Activated CD4-positive, alpha-beta T cell treated with anti-CD3 and anti-CD28 coated beads, Interleukin-2, amount 10 ng/mL, durations not matched to agents 7 days and 5 days (primary cell): ENCODE results near the gene PLPPR2. TPM values are rescaled to one million over a fixed set of nuclear protein-coding genes. Genes with fewer than 3 reads are reported as not detected.

Experiments used
- CTCF ChIA-PET: fragments of 350-600 bp; sonication (Branson Sonifier 250); formaldehyde crosslinking; loops from one replicate; lab custom pipeline; 2021; ENCODE audit warnings: antibody characterized with exemption; lab: Charles Lee
- POLR2A ChIA-PET: fragments of 350-600 bp; sonication (Branson Sonifier 250); formaldehyde crosslinking; loops from one replicate; lab custom pipeline; 2021; ENCODE audit warnings: antibody characterized with exemption; lab: Charles Lee
- DNase-seq: peaks from one replicate; pipeline ENCODE4 v3.0.0-alpha.2; 2020
- H3K27ac Mint-ChIP-seq: one replicate; pipeline ENCODE4 v1.8.0; 2021; ENCODE audit warnings: mild to moderate bottlenecking, moderate library complexity, mixed read lengths
- H3K27me3 Mint-ChIP-seq: one replicate; pipeline ENCODE4 v1.8.0; 2021; ENCODE audit warnings: mixed read lengths
- H3K36me3 Mint-ChIP-seq: one replicate; pipeline ENCODE4 v1.8.0; 2021; ENCODE audit warnings: low read depth, mixed read lengths
- H3K4me1 Mint-ChIP-seq: one replicate; pipeline ENCODE4 v1.8.0; 2021; ENCODE audit warnings: mixed read lengths
- H3K4me3 Mint-ChIP-seq: one replicate; pipeline ENCODE4 v1.8.0; 2021; ENCODE audit warnings: mild to moderate bottlenecking, moderate library complexity, mixed read lengths
- H3K9me3 Mint-ChIP-seq: one replicate; pipeline ENCODE4 v1.8.0; 2021; ENCODE audit warnings: mixed read lengths
- total RNA-seq, 2 experiments: library from RNA; stranded (reverse); gene quantifications; one replicate each; pipeline ENCODE4 v1.2.3, GENCODE V29; 2021

PLPPR2 gene
- total RNA-seq, 2 experiments from 2014 or later, result 1.3 to 1.9 TPM

GRCh38 chr19:11364296-11364904 is 9.2 kb downstream of the PLPPR2 start:
- no peaks in the 10 kb centered on the region for H3K9me3 Mint-ChIP-seq
- no peaks in the 10 kb centered on the region for H3K4me1 Mint-ChIP-seq
- no peak for DNase-seq
- H3K4me3 Mint-ChIP-seq, result no peak overlapping the region
- peaks cover 2% of the 10 kb centered on the region for H3K36me3 Mint-ChIP-seq
- ChIA-PET POLR2A (no interaction called here), CTCF (no interaction called here)
- H3K27me3 Mint-ChIP-seq, result no peaks in the 10 kb centered on the region
- no peak overlapping the region for H3K27ac Mint-ChIP-seq

DNA sequence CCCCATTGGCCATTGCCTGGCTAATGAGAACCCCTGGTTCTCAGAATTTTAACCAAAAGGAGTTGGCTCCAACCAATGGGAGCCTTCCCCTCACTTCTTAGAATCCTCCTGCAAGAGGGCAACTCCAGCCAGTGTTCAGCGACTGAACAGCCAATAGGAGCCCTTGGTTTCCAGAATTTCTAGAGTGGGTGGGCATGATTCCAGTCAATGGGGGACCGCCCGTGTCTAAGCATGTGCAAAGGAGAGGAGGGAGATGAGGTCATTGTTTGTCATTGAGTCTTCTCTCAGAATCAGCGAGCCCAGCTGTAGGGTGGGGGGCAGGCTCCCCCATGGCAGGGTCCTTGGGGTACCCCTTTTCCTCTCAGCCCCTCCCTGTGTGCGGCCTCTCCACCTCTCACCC is 9.7 kb downstream of the PLPPR2 start:
- no peak for DNase-seq
- no peaks in the 10 kb centered on the region for H3K4me1 Mint-ChIP-seq
- H3K4me3 Mint-ChIP-seq, result no peak overlapping the region
- no peaks in the 10 kb centered on the region for H3K27me3 Mint-ChIP-seq
- H3K27ac Mint-ChIP-seq, result no peak overlapping the region
- peaks cover 3% of the 10 kb centered on the region for H3K36me3 Mint-ChIP-seq
- H3K9me3 Mint-ChIP-seq, result no peaks in the 10 kb centered on the region
- ChIA-PET CTCF (no interaction called here), POLR2A (no interaction called here)

- Mint-ChIP-seq H3K27ac (no peak overlapping the region), H3K36me3 (peaks cover 3% of the 10 kb centered on the region), H3K9me3 (no peaks in the 10 kb centered on the region), H3K4me1 (no peaks in the 10 kb centered on the region), H3K4me3 (no peak overlapping the region), H3K27me3 (no peaks in the 10 kb centered on the region)
- ChIA-PET POLR2A (no interaction called here), CTCF (interaction anchor here (0.5 kb wide), 1 partner anchor 505 kb away, joined by 3 read pairs; no protein-coding TSS in a partner anchor)
- no peak for DNase-seq
Measured at GRCh38 chr19:11365557-11366117, 10.4 kb downstream of the PLPPR2 start.

GRCh38 chr19:11367528-11367927 is 12.3 kb downstream of the PLPPR2 start:
- DNase-seq, result no peak
- H3K9me3 Mint-ChIP-seq, result no peaks in the 10 kb centered on the region
- peaks cover 3% of the 10 kb centered on the region for H3K36me3 Mint-ChIP-seq
- ChIA-PET CTCF (interaction anchor here (1.1 to 5.5 kb wide), 5 partner anchors 9 to 68 kb away, joined by 3 to 28 read pairs (median 6); partner anchors contain the start of genes CCDC159, ODAD3, PRKCSH and TMEM205), POLR2A (no interaction called here)
- H3K27me3 Mint-ChIP-seq, result no peaks in the 10 kb centered on the region
- no peaks in the 10 kb centered on the region for H3K4me1 Mint-ChIP-seq
- H3K27ac Mint-ChIP-seq, result no peak overlapping the region
- H3K4me3 Mint-ChIP-seq, result no peak overlapping the region

DNA sequence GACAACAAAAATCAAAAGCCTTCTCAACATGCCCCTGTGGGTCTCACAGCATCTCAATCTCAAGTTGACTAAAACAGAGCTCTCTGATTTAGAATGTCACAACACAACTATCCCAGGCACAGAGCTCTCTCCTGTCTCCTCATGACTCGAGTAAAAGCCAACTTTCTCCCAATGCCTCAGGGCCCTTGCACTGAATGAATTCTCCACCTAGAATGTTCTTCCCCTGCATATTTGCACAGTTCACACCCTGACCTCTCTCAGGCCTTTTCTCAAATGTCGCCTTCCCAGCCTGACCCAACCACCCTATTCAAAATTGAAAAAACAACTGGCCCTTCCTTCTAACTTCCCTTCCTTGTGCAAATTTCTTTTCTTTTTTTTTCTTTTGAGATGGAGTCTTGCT is 15.5 kb downstream of the PLPPR2 start:
- Mint-ChIP-seq H3K4me3 (no peak overlapping the region), H3K36me3 (peaks cover 3% of the 10 kb centered on the region), H3K27me3 (no peaks in the 10 kb centered on the region), H3K9me3 (no peaks in the 10 kb centered on the region), H3K4me1 (peaks cover 7% of the 10 kb centered on the region), H3K27ac (no peak overlapping the region)
- CTCF ChIA-PET, result interaction anchor here (0.5 to 5.5 kb wide), 3 partner anchors 10 to 330 kb away, joined by 4 to 28 read pairs (median 13); partner anchors contain the start of genes CCDC159 and TMEM205
- POLR2A ChIA-PET, result interaction anchor here (0.6 kb wide), 1 partner anchor 11 kb away, joined by 4 read pairs; no protein-coding TSS in a partner anchor
- no peak for DNase-seq

GRCh38 chr19:11373166-11373884 is 18.1 kb downstream of the PLPPR2 start:
- no peak for DNase-seq
- Mint-ChIP-seq H3K9me3 (peaks cover 2% of the 10 kb centered on the region), H3K4me3 (peak overlapping the region; percentile 5), H3K4me1 (peaks cover 24% of the 10 kb centered on the region), H3K36me3 (peaks cover 14% of the 10 kb centered on the region), H3K27me3 (no peaks in the 10 kb centered on the region), H3K27ac (no peak overlapping the region)
- POLR2A ChIA-PET, result no interaction called here
- CTCF ChIA-PET, result interaction anchor here (1.4 to 2.0 kb wide), 2 partner anchors 10 to 62 kb away, joined by 5 to 7 read pairs; partner anchors contain the start of gene PRKCSH

DNA sequence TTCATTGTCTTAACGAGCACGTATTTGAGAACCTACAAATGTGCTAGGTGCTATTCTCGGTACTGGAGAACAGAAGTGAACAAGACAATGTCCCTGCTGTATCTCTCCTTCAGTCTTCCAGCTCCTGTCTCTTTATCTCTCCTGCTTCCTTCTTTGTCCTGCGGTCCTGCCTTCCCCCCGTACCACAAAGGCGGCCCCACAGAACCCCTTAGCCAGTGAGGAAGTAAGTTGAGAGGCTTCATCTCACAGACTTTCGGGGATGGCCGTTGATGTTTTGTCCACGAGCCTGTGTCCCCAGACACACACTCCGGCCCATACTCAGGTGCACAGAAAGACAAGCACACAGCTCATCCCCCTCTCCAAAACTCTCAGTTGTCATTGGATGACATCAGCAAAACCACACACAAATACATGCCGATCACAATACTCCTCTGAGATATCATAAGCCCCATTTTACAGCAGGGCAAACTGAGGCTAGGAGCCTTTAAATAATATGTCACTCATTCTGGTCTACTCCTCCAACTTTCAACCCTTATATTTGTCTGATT is 18.7 kb downstream of the PLPPR2 start:
- peaks cover 28% of the 10 kb centered on the region for H3K4me1 Mint-ChIP-seq
- peaks cover 2% of the 10 kb centered on the region for H3K9me3 Mint-ChIP-seq
- ChIA-PET CTCF (interaction anchor here (0.5 to 2.0 kb wide), 8 partner anchors 9 to 1297 kb away, joined by 3 to 12 read pairs (median 4); partner anchors contain the start of genes CCDC159, PRKCSH and TMEM205), POLR2A (interaction anchor here (0.5 to 0.7 kb wide), 2 partner anchors 281 to 645 kb away, joined by 3 to 4 read pairs; no protein-coding TSS in a partner anchor)
- H3K36me3 Mint-ChIP-seq, result peaks cover 16% of the 10 kb centered on the region
- no peaks in the 10 kb centered on the region for H3K27me3 Mint-ChIP-seq
- no peak for DNase-seq
- no peak overlapping the region for H3K27ac Mint-ChIP-seq
- no peak overlapping the region for H3K4me3 Mint-ChIP-seq

GRCh38 chr19:11374433-11375142 is 19.4 kb downstream of the PLPPR2 start, which contains the start of gene SWSAP1:
Gene SWSAP1, plus strand, starts transcription at chr19:11374666. Its CDS starts 15 bp downstream, at chr19:11374681.
- H3K27ac Mint-ChIP-seq, result no peak within 1 kb of the TSS
- peaks cover 2% of the 10 kb centered on the region for H3K9me3 Mint-ChIP-seq
- peak within 1 kb of the TSS; percentile 5 for H3K4me3 Mint-ChIP-seq
- CTCF ChIA-PET, result interaction anchor here (0.5 to 2.0 kb wide), 13 partner anchors 9 to 1297 kb away, joined by 3 to 12 read pairs (median 3); partner anchors contain the start of genes CCDC159, PRKCSH and TMEM205
- H3K36me3 Mint-ChIP-seq, result peaks cover 16% of the 10 kb centered on the region
- H3K27me3 Mint-ChIP-seq, result no peaks in the 10 kb centered on the region
- H3K4me1 Mint-ChIP-seq, result peaks cover 28% of the 10 kb centered on the region
- POLR2A ChIA-PET, result interaction anchor here (0.5 to 1.5 kb wide), 4 partner anchors 28 to 645 kb away, joined by 3 to 5 read pairs (median 4); partner anchors contain the start of genes CCDC159 and TMEM205
- peak; percentile 98 for DNase-seq

DNA sequence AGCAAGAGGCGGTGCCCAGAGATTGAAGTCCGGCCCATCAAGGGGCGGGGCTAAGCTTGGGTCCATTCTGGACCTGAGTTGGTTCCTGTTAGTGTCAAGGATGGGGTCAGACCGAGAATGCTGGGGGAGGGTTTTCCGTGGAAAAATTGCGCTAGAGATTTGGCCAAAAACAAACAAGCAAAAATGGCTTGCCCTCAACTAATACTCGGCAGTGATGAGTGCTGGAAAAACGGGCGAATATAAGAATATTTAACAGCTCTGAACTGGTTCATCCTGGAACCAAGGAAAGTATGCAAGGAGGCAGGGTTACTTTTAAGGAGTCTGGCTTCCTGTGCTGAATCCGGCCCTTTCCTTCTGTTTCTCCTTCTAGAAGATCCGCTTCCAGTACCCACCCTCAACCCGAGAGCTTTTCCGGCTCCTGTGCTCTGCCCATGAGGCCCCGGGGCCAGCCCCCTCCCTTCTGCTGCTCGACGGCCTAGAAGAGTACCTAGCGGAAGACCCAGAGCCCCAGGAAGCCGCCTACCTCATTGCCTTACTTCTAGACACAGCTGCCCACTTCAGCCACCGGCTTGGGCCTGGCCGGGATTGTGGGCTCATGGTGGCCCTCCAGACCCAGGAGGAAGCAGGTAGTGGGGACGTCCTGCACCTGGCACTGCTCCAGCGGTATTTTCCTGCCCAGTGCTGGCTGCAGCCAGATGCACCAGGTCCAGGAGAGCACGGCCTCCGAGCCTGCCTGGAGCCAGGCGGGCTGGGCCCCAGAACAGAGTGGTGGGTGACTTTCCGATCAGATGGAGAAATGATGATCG is 20.1 kb downstream of the PLPPR2 start:
- DNase-seq, result peak; percentile 88
- CTCF ChIA-PET, result interaction anchor here (0.6 to 2.0 kb wide), 12 partner anchors 8 to 161 kb away, joined by 3 to 12 read pairs (median 4); partner anchors contain the start of genes CCDC159, ODAD3, PRKCSH and TMEM205
- no peaks in the 10 kb centered on the region for H3K27me3 Mint-ChIP-seq
- no peak overlapping the region for H3K27ac Mint-ChIP-seq
- peaks cover 35% of the 10 kb centered on the region for H3K4me1 Mint-ChIP-seq
- peaks cover 2% of the 10 kb centered on the region for H3K9me3 Mint-ChIP-seq
- H3K36me3 Mint-ChIP-seq, result peaks cover 18% of the 10 kb centered on the region
- H3K4me3 Mint-ChIP-seq, result no peak overlapping the region
- POLR2A ChIA-PET, result interaction anchor here (0.6 to 1.5 kb wide), 4 partner anchors 15 to 680 kb away, joined by 3 to 5 read pairs (median 3); partner anchors contain the start of genes CCDC159 and TMEM205

GRCh38 chr19:11377237-11377636 is 22.0 kb downstream of the PLPPR2 start:
- Mint-ChIP-seq H3K4me3 (peak overlapping the region; percentile 47), H3K27ac (peak overlapping the region; percentile 82), H3K36me3 (peaks cover 18% of the 10 kb centered on the region), H3K9me3 (peaks cover 2% of the 10 kb centered on the region), H3K27me3 (peaks cover 4% of the 10 kb centered on the region), H3K4me1 (peaks cover 48% of the 10 kb centered on the region)
- POLR2A ChIA-PET, result no interaction called here
- DNase-seq, result peak; percentile 47
- CTCF ChIA-PET, result interaction anchor here (0.7 to 1.6 kb wide), 9 partner anchors 9 to 119 kb away, joined by 3 to 10 read pairs (median 4); partner anchors contain the start of genes ODAD3 and PRKCSH

DNA sequence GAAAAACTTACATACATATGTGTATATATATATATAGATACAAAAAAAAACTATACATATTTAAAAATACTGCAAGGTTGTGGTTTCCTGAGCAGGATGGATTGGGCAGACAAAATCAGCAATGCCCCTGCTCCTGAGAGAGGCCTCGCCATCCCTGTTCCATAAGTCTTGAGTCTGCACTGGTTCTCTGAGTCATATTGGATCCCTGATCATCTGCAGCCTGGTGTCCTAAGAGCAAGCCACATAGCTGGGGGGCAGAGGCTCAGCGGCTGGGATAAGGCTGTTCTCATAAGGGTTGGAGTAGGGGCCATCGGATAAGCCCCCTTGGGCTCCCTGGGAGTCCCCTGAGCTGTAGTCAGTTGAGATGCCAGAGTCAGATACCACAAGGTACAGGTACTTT is 22.5 kb downstream of the PLPPR2 start:
- Mint-ChIP-seq H3K27me3 (peaks cover 7% of the 10 kb centered on the region), H3K4me3 (no peak overlapping the region), H3K36me3 (peaks cover 18% of the 10 kb centered on the region), H3K9me3 (peaks cover 2% of the 10 kb centered on the region), H3K4me1 (peaks cover 52% of the 10 kb centered on the region), H3K27ac (peak overlapping the region; percentile 22)
- ChIA-PET CTCF (interaction anchor here (0.7 to 1.6 kb wide), 8 partner anchors 9 to 105 kb away, joined by 3 to 10 read pairs (median 3); no protein-coding TSS in a partner anchor), POLR2A (no interaction called here)
- DNase-seq, result no peak
